Adrenal gland (tissue), 5 donors: ENCODE measurements around the gene PHLDB3.

Experiments
- CTCF ChIP-seq, 6 experiments: fragments of 450-650 bp in 4 of 6; fragments of 200-600 bp in 2 of 6; sonication (generic) in 1 of 6; IDR thresholded peaks; 1 replicate in 5 of 6; 2 replicates in 1 of 6; pipeline versions ENCODE4 v1.5.1 to v1.8.0; 2016 to 2021; ENCODE audit warnings: antibody characterized with exemption in 6 of 6, mild to moderate bottlenecking in 2 of 6, moderate library complexity in 1 of 6
- POLR2A ChIP-seq, 2 donors: fragments of 450-650 bp; IDR thresholded peaks; one replicate each; pipeline ENCODE4 v1.6.1; 2017; ENCODE audit warnings: antibody characterized with exemption in 2 of 2, mild to moderate bottlenecking in 2 of 2, moderate library complexity in 1 of 2
- donor health status: DM: no; HTN: no; CAD: no.

- no peak for TF ChIP-seq CTCF (IDR thresholded peaks at IDR 0.05)
- no peak for TF ChIP-seq POLR2A (IDR thresholded peaks at IDR 0.05)
Observed at GRCh38 chr19:43460362-43461016, 44.1 kb downstream of the PHLDB3 start.
